HG03378 (cell line): ENCODE results near the gene MLF2.
"Not testable (repeated sequence)": the region's sequence is repeated elsewhere in the genome, so short reads cannot be mapped to it uniquely, and the experiment has no call there.

Source experiments
- ATAC-seq: cut with Tn5 transposase; IDR thresholded peaks from one replicate; pipeline ENCODE4 v1.9.1; 2021; ENCODE audit warnings: mild to moderate bottlenecking, moderate library complexity; ENCODE audit not compliant: unreplicated experiment

The MLF2 gene

GRCh38 chr12:6735448-6736191, 17.3 kb downstream of the MLF2 start:
- no peak for ATAC-seq

DNA sequence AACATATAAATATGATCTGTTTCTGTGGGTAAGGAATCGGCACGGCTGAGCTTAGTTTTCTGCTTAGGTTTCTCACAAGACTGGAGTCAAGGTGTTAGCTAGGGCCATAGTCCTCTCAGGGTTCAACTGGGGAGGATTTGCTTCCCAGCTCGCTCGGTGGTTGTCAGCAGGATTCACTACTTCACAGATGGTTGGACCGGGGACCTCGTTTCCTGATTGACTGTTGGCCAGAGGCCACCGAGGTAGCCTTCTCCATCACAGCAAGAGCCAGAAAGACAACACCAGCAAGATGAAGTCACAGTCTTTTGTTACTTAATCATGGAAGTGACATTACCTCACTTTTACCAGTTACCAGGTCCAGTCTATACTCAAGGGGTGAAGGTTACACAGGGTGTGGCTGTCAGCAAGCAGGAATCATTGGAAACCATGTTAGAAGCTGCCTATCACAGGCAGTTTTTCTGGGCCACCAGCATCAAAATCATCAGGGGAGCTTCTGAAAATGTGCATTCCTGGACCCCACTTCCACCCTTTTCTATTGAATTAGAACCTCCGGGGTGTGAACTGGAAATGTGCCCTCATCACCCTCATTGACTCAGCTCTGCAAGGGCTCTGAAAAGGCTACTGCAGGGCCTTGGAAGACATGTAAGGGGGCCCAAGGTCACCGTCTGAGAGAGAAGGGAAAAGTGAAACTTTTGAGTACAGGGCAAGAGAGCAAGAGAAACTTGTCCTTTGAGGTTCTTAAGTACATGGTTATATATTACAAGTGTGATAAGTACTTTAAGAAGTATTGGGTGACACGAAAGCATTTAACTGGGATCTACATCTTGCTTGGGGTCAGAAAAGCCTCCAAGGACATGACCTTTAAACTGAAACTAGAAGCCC, 18.2 kb downstream of the MLF2 start:
- no peak for ATAC-seq

- no peak for ATAC-seq
Measured at GRCh38 chr12:6730169-6730568, 22.8 kb downstream of the MLF2 start.

DNA sequence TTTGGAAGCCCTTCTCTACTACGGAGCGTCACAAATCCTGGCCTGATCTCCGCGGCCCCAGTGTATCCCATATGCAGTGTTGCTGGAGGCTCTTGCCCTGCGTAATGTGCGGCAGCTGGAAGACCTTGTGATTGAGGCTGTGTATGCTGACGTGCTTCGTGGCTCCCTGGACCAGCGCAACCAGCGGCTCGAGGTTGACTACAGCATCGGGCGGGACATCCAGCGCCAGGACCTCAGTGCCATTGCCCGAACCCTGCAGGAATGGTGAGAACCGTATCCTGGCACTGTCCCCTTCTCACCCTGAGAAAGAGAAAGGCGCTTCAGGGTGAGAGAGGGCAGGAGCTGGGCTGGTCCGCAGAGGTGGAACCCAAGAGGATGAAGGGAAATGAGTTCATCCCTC, 23.8 kb downstream of the MLF2 start:
- ATAC-seq: no peak

DNA sequence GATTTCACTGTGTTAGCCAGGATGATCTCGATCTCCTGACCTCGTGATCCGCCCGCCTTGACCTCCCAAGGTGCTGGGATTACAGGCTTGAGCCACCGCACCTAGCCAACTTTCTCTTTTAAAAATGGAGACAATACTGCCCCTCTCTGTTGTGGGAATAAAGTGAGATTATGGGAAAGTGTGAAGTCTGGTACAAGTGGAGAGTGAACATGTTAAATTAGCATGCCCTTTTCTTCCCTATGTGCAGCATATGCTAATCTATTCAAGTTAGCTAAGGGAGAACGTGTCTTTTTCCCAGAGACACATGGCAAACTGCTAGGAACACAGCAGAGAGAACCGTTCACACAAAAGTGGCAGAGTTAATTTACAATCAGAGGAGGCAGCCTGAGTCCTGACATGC, 27.6 kb downstream of the MLF2 start:
- ATAC-seq: no peak

GRCh38 chr12:6724409-6724797, 28.5 kb downstream of the MLF2 start:
- ATAC-seq: peak; percentile 9

DNA sequence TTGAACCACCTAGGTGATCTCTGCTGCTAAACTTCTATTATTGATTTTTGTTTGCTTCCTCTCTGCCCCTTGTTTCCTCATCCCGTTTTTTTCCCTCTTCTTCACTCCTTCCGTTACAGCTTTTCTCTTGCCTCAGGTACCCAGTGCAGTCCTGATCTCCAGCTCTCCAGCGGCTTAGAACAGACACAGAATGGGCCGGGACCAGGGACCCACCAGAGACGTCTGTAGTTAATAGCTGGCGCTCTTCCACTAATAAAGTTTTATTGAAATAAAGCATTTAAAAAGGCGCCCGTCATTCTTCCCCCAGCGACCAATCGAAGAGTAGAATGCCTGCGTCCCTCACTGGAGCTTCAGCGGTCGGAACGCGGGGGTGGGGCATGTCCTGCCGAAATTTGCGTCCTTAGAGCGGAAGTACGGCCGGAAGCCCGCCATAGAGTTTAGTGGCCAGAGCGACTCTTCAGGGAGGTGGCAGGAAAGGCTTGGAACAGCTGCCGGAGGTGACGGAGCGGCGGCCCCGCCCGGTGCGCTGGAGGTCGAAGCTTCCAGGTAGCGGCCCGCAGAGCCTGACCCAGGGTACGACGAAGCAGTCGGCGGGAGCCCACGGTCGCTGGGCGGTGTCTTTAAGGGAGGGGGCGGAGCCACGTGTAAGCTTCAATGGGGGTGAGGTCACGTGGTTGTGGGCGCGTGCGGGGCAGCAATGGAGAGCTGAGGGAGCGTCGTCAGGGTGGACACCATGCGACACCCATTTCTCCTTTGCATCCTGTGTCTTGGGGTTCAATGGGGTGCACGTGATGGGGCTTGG, 29.1 kb downstream of the MLF2 start, which contains the start of gene COPS7A:
Gene COPS7A, plus strand, starts transcription at position 440 of the 802 bp plus-strand sequence. CDS start 611 bp downstream, outside the sequence.
- peak; percentile 87 for ATAC-seq

DNA sequence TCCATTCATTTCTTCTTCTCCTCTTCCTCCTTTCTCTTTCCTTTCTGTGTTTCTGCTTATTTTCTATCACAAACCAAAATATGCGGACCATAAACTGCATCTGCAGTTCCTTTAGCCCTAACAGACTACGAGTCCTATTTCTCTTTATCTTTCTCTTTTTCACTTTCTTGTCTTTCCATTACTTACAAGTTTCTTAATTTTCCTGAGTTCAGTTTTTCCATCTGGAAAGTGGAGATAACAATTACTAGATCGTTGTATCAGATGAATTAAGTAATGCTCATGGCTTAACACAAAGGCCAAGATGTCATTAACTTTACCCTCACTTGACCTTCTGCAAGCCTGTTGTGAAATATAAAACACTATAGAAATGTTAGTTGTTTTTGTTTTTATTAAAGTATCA, 30.1 kb downstream of the MLF2 start:
- ATAC-seq: no peak

DNA sequence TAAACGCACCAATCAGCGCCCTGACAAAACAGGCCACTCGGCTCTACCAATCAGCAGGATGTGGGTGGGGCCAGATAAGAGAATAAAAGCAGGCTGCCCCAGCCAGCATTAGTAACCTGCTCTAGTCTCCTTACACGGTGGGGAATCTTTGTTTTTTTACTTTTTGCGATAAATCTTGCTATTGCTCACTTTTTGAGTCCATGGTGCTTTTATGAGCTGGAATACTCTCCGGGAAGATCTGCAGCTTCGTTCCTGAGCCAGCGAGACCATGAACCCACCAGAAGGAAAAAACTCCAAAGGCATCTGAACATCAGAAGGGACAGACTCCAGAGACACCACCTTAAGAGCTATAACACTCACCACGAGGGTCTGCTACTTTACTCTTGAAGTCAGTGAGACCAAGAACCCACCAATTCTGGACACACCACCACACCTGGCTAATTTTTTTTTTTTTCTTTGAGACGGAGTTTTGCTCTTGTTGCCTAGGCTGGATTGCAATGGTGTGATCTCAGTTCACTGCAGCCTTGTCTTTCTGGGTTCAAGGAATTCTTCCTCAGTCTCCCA, 36.0 kb downstream of the MLF2 start:
- no peak for ATAC-seq

- not testable (repeated sequence) for ATAC-seq
Measured at GRCh38 chr12:6716031-6716873, 36.7 kb downstream of the MLF2 start.

DNA sequence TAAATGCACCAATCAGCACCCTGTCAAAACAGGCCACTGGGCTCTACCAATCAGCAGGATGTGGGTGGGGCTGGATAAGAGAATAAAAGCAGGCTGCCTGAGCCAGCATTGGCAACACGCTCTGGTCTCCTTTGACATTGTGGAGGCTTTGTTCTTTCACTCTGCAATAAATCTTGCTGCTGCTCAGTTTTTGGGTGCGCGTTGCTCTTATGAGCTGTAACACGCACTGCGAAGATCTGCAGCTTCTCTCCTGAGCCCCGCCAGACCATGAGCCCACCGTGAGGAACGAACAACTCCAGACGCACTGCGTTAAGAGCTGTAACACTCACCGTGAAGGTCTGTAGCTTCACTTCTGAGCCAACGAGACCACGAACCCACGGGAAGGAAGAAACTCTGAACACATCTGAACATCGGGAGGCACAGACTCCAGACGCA, 44.0 kb downstream of the MLF2 start:
- no peak for ATAC-seq

DNA sequence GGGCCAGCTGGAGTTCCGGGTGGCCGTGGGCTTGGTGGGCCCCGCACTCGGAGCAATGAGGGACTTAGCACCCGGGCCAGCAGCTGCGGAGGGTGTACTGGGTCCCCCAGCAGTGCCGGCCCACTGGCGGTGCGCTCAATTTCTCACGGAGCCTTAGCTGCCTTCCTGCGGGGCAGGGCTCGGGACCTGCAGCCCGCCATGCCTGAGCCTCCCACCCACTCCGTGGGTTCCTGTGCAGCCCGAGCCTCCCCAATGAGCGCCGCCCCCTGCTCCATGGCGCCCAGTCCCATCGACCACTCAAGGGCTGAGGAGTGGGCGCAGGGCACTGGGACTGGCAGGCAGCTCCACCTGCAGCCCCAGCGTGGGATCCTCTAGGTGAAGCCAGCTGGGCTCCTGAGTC, 44.6 kb downstream of the MLF2 start:
- not testable (repeated sequence) for ATAC-seq

- no peak for ATAC-seq
Measured at GRCh38 chr12:6703631-6704030, 49.3 kb downstream of the MLF2 start.

GRCh38 chr12:6701078-6701768, 51.7 kb downstream of the MLF2 start:
- ATAC-seq: no peak

- ATAC-seq: no peak
Measured at GRCh38 chr12:6700646-6701051, 52.3 kb downstream of the MLF2 start, which contains the start of gene PIANP. Gene PIANP, minus strand, starts transcription at chr12:6700815. Its CDS starts 2,754 bp downstream, at chr12:6698061.

- ATAC-seq: no peak
Measured at GRCh38 chr12:6699989-6700645, 52.8 kb downstream of the MLF2 start.

GRCh38 chr12:6699259-6699988, 53.5 kb downstream of the MLF2 start:
- ATAC-seq: no peak
